Esophagus squamous epithelium (tissue), 5 donors: ENCODE results near the gene PARP12. TPM values are rescaled to one million over a fixed set of nuclear protein-coding genes. Genes with fewer than 3 reads are reported as not detected.

Experiments used
- DNase-seq: peaks from one replicate; lab custom pipeline; 2025; lab: John Stamatoyannopoulos, UW
- H3K27ac ChIP-seq, 4 donors: fragments of 200-600 bp; sonication (generic); one replicate each; pipeline ENCODE4 v1.5.1; 2016 to 2019; ENCODE audit warnings: mild to moderate bottlenecking in 1 of 4
- H3K27me3 ChIP-seq, 4 donors: fragments of 200-600 bp; sonication (generic); 1 replicate in 3 of 4; 2 replicates in 1 of 4; pipeline versions ENCODE4 v1.5.1 to v1.6.0; 2017 to 2021; ENCODE audit warnings: antibody characterized with exemption in 1 of 4
- H3K36me3 ChIP-seq, 3 donors: fragments of 200-600 bp; sonication (generic); one replicate each; pipeline ENCODE4 v1.5.1; 2016 to 2019
- H3K4me1 ChIP-seq, 3 donors: fragments of 200-600 bp; sonication (generic); one replicate each; pipeline ENCODE4 v1.5.1; 2017 to 2019
- H3K4me3 ChIP-seq, 4 donors: fragments of 200-600 bp; sonication (generic); 1 replicate in 3 of 4; 2 replicates in 1 of 4; pipeline ENCODE4 v1.5.1; 2016 to 2019; ENCODE audit warnings: mild to moderate bottlenecking in 2 of 4, moderate library complexity in 1 of 4
- H3K9me3 ChIP-seq, 3 donors: fragments of 200-600 bp; sonication (generic); one replicate each; pipeline ENCODE4 v1.5.1; 2016 to 2019
- POLR2A ChIP-seq, 4 donors: fragments of 450-650 bp; IDR thresholded peaks; one replicate each; pipeline ENCODE4 v1.6.1; 2017; ENCODE audit warnings: antibody characterized with exemption in 4 of 4, mild to moderate bottlenecking in 4 of 4, moderate library complexity in 3 of 4
- WGBS, 2 donors: methylation state at CpG; one replicate each; pipeline ENCODE4 v1.1.5; 2018; 5-methylcytosine and 5-hydroxymethylcytosine counted together
- intact Hi-C: fragments of 100-400 bp; cut with DNase I; formaldehyde crosslinking; loops from one replicate; pipeline ENCODE4 v1.15.0; 2022
- total RNA-seq, 4 donors: library from RNA; depleted of rRNA; stranded (reverse); fragments of >200 nt; gene quantifications; one replicate each; pipeline ENCODE4 v1.1.0, GENCODE V29; 2016
- TF ChIP-seq, protein P1 (sequence below), 6 experiments: fragments of 450-650 bp in 4 of 6; fragments of 200-600 bp in 2 of 6; sonication (generic) in 2 of 6; IDR thresholded peaks; one replicate each; pipeline ENCODE4 v1.5.1; 2016 to 2019; ENCODE audit warnings: antibody characterized with exemption in 6 of 6, mild to moderate bottlenecking in 4 of 6, moderate library complexity in 4 of 6
- donor health status: DM: yes; HTN: yes; CAD: no.

Gene PARP12
- total RNA-seq, 4 donors from 2014 or later = 17.0 to 28.6 (median 22.1) TPM

DNA sequence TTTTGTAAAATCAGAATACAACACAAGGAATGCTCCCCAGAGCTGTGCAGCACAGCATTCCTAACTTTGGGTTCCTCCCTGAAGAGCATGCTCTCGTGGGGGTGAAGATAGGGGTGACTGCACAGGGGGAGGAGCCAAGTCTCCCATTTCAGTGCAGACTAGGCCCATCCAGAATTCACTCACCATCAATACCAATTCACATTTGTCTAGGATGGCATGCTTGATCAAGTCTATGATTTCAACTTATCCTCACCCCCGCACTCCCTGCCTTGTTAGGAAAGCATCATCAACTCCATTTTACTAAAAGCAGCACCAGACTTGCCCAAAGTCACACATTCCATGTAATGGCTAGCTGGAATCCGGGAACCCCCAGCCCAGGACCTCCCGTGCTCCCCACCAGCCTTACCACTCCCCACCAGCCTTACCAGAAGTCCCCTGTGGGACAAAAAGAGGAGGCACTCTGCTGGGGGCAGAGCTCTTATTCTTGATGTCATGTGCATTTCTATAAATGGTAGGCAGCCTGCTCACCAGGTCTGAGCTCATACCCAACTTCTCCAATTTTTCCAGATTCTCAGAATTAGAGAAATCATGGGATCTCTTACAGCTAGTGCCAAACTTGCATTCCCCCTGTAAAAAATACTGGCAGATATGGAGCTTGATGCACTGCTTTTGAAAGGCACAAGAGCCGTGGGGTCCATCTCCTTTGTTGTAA lies 6.2 kb downstream of the PARP12 start:
- TF ChIP-seq POLR2A (IDR thresholded peaks at IDR 0.05) = no peak
- TF ChIP-seq, protein P1, sequence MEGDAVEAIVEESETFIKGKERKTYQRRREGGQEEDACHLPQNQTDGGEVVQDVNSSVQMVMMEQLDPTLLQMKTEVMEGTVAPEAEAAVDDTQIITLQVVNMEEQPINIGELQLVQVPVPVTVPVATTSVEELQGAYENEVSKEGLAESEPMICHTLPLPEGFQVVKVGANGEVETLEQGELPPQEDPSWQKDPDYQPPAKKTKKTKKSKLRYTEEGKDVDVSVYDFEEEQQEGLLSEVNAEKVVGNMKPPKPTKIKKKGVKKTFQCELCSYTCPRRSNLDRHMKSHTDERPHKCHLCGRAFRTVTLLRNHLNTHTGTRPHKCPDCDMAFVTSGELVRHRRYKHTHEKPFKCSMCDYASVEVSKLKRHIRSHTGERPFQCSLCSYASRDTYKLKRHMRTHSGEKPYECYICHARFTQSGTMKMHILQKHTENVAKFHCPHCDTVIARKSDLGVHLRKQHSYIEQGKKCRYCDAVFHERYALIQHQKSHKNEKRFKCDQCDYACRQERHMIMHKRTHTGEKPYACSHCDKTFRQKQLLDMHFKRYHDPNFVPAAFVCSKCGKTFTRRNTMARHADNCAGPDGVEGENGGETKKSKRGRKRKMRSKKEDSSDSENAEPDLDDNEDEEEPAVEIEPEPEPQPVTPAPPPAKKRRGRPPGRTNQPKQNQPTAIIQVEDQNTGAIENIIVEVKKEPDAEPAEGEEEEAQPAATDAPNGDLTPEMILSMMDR (IDR thresholded peaks at IDR 0.05) = no peak
- 57 to 97% methylated on average over 4 to 5 of the region's 5 CpGs for WGBS, 2 donors
- no peak overlapping the region for H3K27ac ChIP-seq

DNA sequence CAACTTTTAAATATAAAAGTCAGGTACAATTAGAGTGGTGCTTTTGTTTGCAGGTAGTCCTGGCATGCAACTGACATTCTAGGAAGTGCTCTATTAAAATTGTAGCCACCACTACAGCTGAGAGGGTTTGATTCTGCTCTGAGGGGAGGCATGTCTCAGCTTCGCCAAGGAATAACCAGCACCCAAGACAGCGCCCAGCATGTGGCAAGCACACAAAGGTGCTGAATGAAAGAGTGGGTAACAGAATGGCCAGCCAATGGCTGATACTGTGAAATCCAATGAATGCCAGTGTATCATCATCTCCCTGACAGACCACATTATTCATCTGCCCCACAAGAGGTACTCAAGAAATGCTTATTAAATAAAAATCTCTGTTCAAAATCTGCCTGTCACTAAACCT lies 6.9 kb downstream of the PARP12 start:
- Histone ChIP-seq H3K4me3 (no peak overlapping the region), H3K27ac (no peak overlapping the region), H3K36me3 (peaks cover 0 to 48% (median 0%) of the 10 kb centered on the region in 3 donors), H3K27me3 (no peaks in the 10 kb centered on the region), H3K4me1 (peaks cover 16 to 25% (median 17%) of the 10 kb centered on the region in 3 donors), H3K9me3 (no peaks in the 10 kb centered on the region)
- WGBS, 2 donors = 94 to 100% methylated on average over 2 of the region's 2 CpGs
- TF ChIP-seq POLR2A (IDR thresholded peaks at IDR 0.05) = no peak
- TF ChIP-seq, protein P1 (IDR thresholded peaks at IDR 0.05) = no peak
- intact Hi-C loops = loop anchor here (5.0 kb wide), 1 partner anchor 266 kb away; no protein-coding TSS in a partner anchor
- DNase-seq = no peak

More for the DNA sequence above, 6.2 kb downstream of the PARP12 start:
- Histone ChIP-seq H3K36me3 (peaks cover 0 to 48% (median 0%) of the 10 kb centered on the region in 3 donors), H3K4me3 (no peak overlapping the region), H3K9me3 (no peaks in the 10 kb centered on the region), H3K4me1 (peaks cover 20 to 32% (median 25%) of the 10 kb centered on the region in 3 donors), H3K27me3 (no peaks in the 10 kb centered on the region)
- intact Hi-C loops = loop anchor here (5.0 kb wide), 1 partner anchor 266 kb away; no protein-coding TSS in a partner anchor
- DNase-seq = no peak

DNA sequence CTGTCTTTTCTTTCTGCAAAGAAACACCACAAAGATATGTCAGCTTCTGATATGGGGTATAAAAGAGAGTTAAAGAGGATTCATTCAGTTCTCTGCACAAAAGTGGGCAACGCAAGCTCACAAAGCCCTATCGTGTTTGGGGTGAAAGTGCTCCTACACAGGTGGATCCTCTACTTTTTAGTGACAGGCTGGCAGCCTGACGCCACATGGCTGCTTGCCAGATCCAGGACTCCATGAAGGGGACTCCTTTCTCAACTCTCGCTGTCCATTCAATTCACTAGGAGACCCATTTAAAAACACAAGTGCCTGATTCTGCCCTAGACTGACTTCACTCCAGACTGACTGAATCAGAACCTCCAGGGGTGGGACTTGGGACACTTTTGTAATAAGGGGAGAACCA lies 8.0 kb downstream of the PARP12 start:
- TF ChIP-seq, protein P1 (IDR thresholded peaks at IDR 0.05) = no peak
- no peak for TF ChIP-seq POLR2A (IDR thresholded peaks at IDR 0.05)
- no peak for DNase-seq
- Histone ChIP-seq H3K27ac (no peak overlapping the region), H3K27me3 (no peaks in the 10 kb centered on the region), H3K36me3 (peaks cover 0 to 48% (median 0%) of the 10 kb centered on the region in 3 donors), H3K4me1 (peaks cover 5 to 19% (median 7%) of the 10 kb centered on the region in 3 donors), H3K9me3 (no peaks in the 10 kb centered on the region), H3K4me3 (no peak overlapping the region)
- WGBS, 2 donors = 81 to 92% methylated on average over 4 of the region's 4 CpGs
- intact Hi-C loops = loop anchor here (5.0 kb wide), 1 partner anchor 268 kb away; no protein-coding TSS in a partner anchor

DNA sequence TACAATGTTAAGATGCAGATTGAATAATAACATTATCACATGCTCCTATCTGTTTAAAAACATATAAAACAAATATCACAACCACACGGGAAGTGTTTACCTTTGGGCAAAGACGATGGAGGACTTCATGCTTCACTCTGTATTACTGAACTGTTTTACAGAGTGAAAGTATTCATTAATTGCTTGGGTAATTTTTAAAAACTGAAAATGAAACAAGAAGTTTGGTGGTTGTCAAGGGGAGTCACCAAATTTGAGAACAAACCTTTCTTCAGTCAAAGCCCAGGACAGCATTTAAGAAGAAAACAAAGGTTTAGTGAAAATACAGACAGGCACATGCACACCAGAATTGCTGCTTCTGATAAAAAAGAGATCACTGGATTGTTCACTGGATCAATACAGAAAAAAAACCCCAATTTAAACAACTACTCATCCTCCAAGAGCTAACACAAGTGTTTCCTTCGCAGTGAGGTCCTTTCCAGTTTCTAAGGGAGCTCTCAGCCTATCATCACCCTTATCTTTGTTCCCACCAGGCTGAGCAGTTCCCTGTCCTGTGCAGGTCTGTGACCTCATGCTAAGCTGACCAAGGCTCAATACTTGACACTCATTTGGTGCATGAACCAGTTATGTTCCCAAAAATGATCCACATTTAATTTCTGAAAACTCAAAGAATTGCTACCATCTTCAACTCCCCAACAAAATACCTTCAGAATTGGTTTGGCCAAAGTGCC lies 8.8 kb downstream of the PARP12 start:
- no peak overlapping the region for H3K4me3 ChIP-seq
- H3K27me3 ChIP-seq = no peaks in the 10 kb centered on the region
- TF ChIP-seq, protein P1 (IDR thresholded peaks at IDR 0.05) = no peak
- TF ChIP-seq POLR2A (IDR thresholded peaks at IDR 0.05) = no peak
- peaks cover 0 to 48% (median 0%) of the 10 kb centered on the region in 3 donors for H3K36me3 ChIP-seq
- intact Hi-C loops = no loop called here
- H3K4me1 ChIP-seq = peaks cover 0 to 19% (median 4%) of the 10 kb centered on the region in 3 donors
- DNase-seq = no peak
- no peaks in the 10 kb centered on the region for H3K9me3 ChIP-seq
- 71 to 82% methylated on average over 3 of the region's 3 CpGs for WGBS, 2 donors
- no peak overlapping the region for H3K27ac ChIP-seq

DNA sequence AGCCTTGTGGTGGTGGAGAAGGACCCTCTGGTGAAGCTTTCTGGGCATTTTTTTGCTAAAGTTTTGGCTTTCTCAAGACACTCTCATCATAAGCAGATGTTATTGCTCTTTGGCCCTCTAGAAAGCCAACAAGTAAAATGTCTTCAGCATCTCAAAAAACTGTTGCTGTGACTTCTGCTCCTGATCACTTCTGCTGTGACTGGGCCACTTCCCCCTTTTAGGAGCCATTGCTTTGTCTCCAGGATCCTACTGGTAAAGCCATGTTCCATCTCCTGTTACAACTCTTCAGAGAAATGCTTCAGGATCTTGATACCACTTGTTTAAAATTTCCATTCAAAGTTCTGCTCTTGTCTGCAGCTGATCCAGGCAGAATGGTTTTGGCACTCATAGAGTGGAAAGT lies 10.9 kb downstream of the PARP12 start:
- no peak for DNase-seq
- H3K27me3 ChIP-seq = no peaks in the 10 kb centered on the region
- H3K4me1 ChIP-seq = peaks cover 0 to 18% (median 4%) of the 10 kb centered on the region in 3 donors
- peaks cover 0 to 53% (median 0%) of the 10 kb centered on the region in 3 donors for H3K36me3 ChIP-seq
- intact Hi-C loops = no loop called here
- H3K9me3 ChIP-seq = no peaks in the 10 kb centered on the region
- TF ChIP-seq POLR2A (IDR thresholded peaks at IDR 0.05) = no peak
- TF ChIP-seq, protein P1 (IDR thresholded peaks at IDR 0.05) = no peak
- H3K27ac ChIP-seq = no peak overlapping the region
- no peak overlapping the region for H3K4me3 ChIP-seq
